Gastrocnemius medialis (tissue), 4 donors: ENCODE measurements around the gene GNPAT.

ENCODE experiments used
- CTCF ChIP-seq, 5 experiments: fragments of 450-650 bp in 3 of 5; fragments of 200-600 bp in 2 of 5; sonication (generic) in 2 of 5; IDR thresholded peaks in 4 of 5; conservative IDR thresholded peaks in 1 of 5; 1 replicate in 4 of 5; 2 replicates in 1 of 5; pipeline ENCODE4 v1.5.1; 2016 to 2019; ENCODE audit warnings: antibody characterized with exemption in 5 of 5, mild to moderate bottlenecking in 3 of 5, moderate library complexity in 3 of 5
- POLR2A ChIP-seq, 2 donors: fragments of 450-650 bp; IDR thresholded peaks; one replicate each; pipeline ENCODE4 v1.6.1; 2017; ENCODE audit warnings: antibody characterized with exemption in 2 of 2, mild to moderate bottlenecking in 2 of 2, moderate library complexity in 2 of 2

- TF ChIP-seq CTCF (IDR thresholded peaks at IDR 0.05 in 4 of 5, conservative IDR thresholded peaks at IDR 0.05 in 1 of 5) (no peak), POLR2A (IDR thresholded peaks at IDR 0.05) (no peak)
Measured at GRCh38 chr1:231196728-231197127, 44.3 kb upstream of the GNPAT start.
